T-helper 1 cell treated with Interleukin-12 subunit alpha and Interleukin-12 subunit beta and Interleukin-4 antibody, amounts not matched to agents 30 ng/mL and 1 ng/mL, for 36 hours (primary cell): Measurements from ENCODE around the gene SPATA16. TPM values are rescaled to one million over a fixed set of nuclear protein-coding genes. Genes with fewer than 3 reads are reported as not detected.

Experiments
- intact Hi-C: fragments of 100-400 bp; cut with micrococcal nuclease; formaldehyde crosslinking; loops from one replicate; pipeline ENCODE4 v1.15.1; 2024
- total RNA-seq: library from RNA; stranded (reverse); gene quantifications from 2 replicates; pipeline ENCODE4 v1.2.3, GENCODE V29; 2022

The SPATA16 gene
- total RNA-seq, 1 donor from 2014 or later = not detected

DNA sequence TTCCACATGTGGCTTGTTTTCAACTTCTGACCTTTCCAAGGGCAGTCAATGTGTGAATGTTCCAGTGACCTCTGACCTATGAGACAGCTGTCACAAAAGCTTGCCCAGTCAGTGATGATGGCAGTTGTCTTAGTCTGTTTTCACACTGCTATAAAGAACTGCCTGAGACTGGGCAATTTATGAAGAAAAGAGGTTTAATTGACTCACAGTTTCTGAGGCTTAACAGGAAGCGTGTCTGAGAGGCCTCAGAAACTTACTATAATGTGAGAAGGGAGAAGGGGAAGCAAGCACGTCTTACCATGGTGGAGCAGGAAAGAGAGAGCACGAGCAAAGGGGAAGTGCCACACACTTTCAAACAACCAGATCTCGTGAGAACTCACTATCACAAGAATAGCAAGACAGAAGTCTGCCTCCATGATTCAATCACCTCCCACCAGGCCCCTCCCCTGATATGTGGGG lies 294.9 kb downstream of the SPATA16 start:
- intact Hi-C loops = no loop called here

DNA sequence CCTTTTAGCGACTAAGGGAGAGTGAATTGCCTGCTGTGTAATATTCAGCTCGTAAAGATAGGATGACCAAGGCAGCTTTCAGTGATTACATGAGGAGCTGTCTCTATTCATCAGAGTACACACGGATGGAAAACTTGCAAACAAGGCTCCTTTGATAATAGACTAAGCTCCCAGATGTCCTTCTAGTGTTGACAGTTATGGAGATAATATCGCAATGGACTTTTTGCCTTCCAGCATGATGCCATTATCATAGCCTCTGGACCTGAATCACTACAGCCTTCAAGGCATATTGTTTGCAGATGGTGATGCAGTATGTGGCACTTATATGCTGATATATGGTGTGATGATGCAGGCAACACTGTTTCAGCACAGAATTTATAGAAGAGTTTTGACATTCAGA lies 296.6 kb downstream of the SPATA16 start:
- intact Hi-C loops = no loop called here

GRCh38 chr3:172840913-172841312 lies 300.1 kb downstream of the SPATA16 start:
- intact Hi-C loops = no loop called here

- intact Hi-C loops = no loop called here
Measured at GRCh38 chr3:172840463-172840862, 300.6 kb downstream of the SPATA16 start.

- intact Hi-C loops = no loop called here
Measured at GRCh38 chr3:172839679-172840078, 301.4 kb downstream of the SPATA16 start.
